Liver (tissue), 9 donors: ENCODE measurements around the gene QSOX1. TPM values are rescaled to one million over a fixed set of nuclear protein-coding genes. Genes with fewer than 3 reads are reported as not detected.
A peak's percentile ranks its signal among the peaks of the same experiment; 100 is the strongest.

Experiments used
- DNase-seq: peaks from one replicate; pipeline ENCODE4 v3.0.0-alpha.2; 2017; ENCODE audit warnings: low spot score
- H3K27ac ChIP-seq, 2 donors: one replicate each; pipeline ENCODE4 v1.7.0; 2013; ENCODE audit warnings: inconsistent platforms in 2 of 2, low read length in 2 of 2, control low read depth in 1 of 2, low read depth in 1 of 2, mild to moderate bottlenecking in 1 of 2
- H3K27me3 ChIP-seq, 4 donors: one replicate each; pipeline versions ENCODE4 v1.6.1 to v1.7.0; 2013; ENCODE audit warnings: low read length in 3 of 4, inconsistent platforms in 1 of 4, mild to moderate bottlenecking in 1 of 4, moderate library complexity in 1 of 4; ENCODE audit not compliant: control insufficient read depth in 4 of 4, insufficient read depth in 4 of 4
- H3K36me3 ChIP-seq, 4 donors: one replicate each; pipeline versions ENCODE4 v1.6.1 to v1.7.0; 2013; ENCODE audit warnings: low read length in 3 of 4, mild to moderate bottlenecking in 3 of 4, low read depth in 1 of 4, moderate library complexity in 1 of 4; ENCODE audit not compliant: control insufficient read depth in 4 of 4, insufficient read depth in 3 of 4
- H3K4me1 ChIP-seq, 4 donors: one replicate each; pipeline versions ENCODE4 v1.6.1 to v1.7.0; 2013; ENCODE audit warnings: low read length in 3 of 4, mild to moderate bottlenecking in 3 of 4, moderate library complexity in 1 of 4; ENCODE audit not compliant: control insufficient read depth in 4 of 4, insufficient read depth in 4 of 4
- H3K4me3 ChIP-seq, 3 donors: one replicate each; pipeline versions ENCODE4 v1.6.1 to v1.7.0; 2013; ENCODE audit warnings: low read length in 3 of 3, control low read depth in 1 of 3, low read depth in 1 of 3, mild to moderate bottlenecking in 1 of 3
- H3K9ac ChIP-seq, 2 donors: one replicate each; pipeline ENCODE4 v1.7.0; 2013; ENCODE audit warnings: low read length in 2 of 2, mild to moderate bottlenecking in 2 of 2, moderate library complexity in 2 of 2, control low read depth in 1 of 2, low read depth in 1 of 2
- H3K9me3 ChIP-seq, 4 donors: one replicate each; pipeline versions ENCODE4 v1.6.1 to v1.7.0; 2013; ENCODE audit warnings: low read length in 3 of 4; ENCODE audit not compliant: control insufficient read depth in 4 of 4
- ATF3 ChIP-seq: IDR thresholded peaks from 2 replicates; pipeline ENCODE4 v1.6.1; 2016; ENCODE audit warnings: antibody characterized with exemption
- CTCF ChIP-seq: fragments of 150-350 bp; IDR thresholded peaks from 2 replicates; pipeline ENCODE4 v1.5.1; 2017; ENCODE audit warnings: improper control_type of control experiment, low read depth, low read length; ENCODE audit not compliant: missing input control
- EGR1 ChIP-seq, 2 donors: IDR thresholded peaks; 2 replicates each; pipeline ENCODE4 v1.6.1; 2016 to 2018; ENCODE audit warnings: antibody characterized with exemption in 2 of 2, low read depth in 2 of 2
- FOXA1 ChIP-seq: IDR thresholded peaks from 2 replicates; pipeline ENCODE4 v1.6.1; 2016; ENCODE audit warnings: antibody characterized with exemption
- FOXA2 ChIP-seq: IDR thresholded peaks from 2 replicates; pipeline ENCODE4 v1.6.1; 2016; ENCODE audit warnings: antibody characterized with exemption
- GABPA ChIP-seq, 2 donors: IDR thresholded peaks in 1 of 2; conservative IDR thresholded peaks in 1 of 2; 2 replicates each; pipeline ENCODE4 v1.6.1; 2016; ENCODE audit warnings: antibody characterized with exemption in 2 of 2, mild to moderate bottlenecking in 1 of 2, moderate library complexity in 1 of 2
- HNF4A ChIP-seq, 2 donors: conservative IDR thresholded peaks; 2 replicates each; pipeline ENCODE4 v1.6.1; 2016; ENCODE audit warnings: antibody characterized with exemption in 2 of 2, mild to moderate bottlenecking in 2 of 2
- HNF4G ChIP-seq: IDR thresholded peaks from 2 replicates; pipeline ENCODE4 v1.6.1; 2016; ENCODE audit warnings: antibody characterized with exemption
- MAX ChIP-seq: IDR thresholded peaks from 2 replicates; pipeline ENCODE4 v1.6.1; 2016; ENCODE audit warnings: antibody characterized with exemption
- NR2F2 ChIP-seq: IDR thresholded peaks from 2 replicates; pipeline ENCODE4 v1.6.1; 2016; ENCODE audit warnings: antibody characterized with exemption
- REST ChIP-seq: IDR thresholded peaks from 2 replicates; pipeline ENCODE4 v1.6.1; 2016; ENCODE audit warnings: antibody characterized with exemption, mild to moderate bottlenecking
- RXRA ChIP-seq, 2 donors: IDR thresholded peaks; 2 replicates each; pipeline ENCODE4 v1.6.1; 2017 to 2018; ENCODE audit warnings: antibody characterized with exemption in 2 of 2, mild to moderate bottlenecking in 1 of 2
- SP1 ChIP-seq: IDR thresholded peaks from 2 replicates; pipeline ENCODE4 v1.6.1; 2018; ENCODE audit warnings: antibody characterized with exemption, mild to moderate bottlenecking
- TAF1 ChIP-seq: conservative IDR thresholded peaks from 2 replicates; pipeline ENCODE4 v1.6.1; 2016; ENCODE audit warnings: antibody characterized with exemption, mild to moderate bottlenecking
- ZBTB33 ChIP-seq: IDR thresholded peaks from 2 replicates; pipeline ENCODE4 v1.6.1; 2016; ENCODE audit warnings: antibody characterized with exemption
- WGBS: extraction: QIAGEN DNeasy Blood & Tissue Kit; methylation state at CpG from one replicate; pipeline ENCODE4 v1.1.7; 2013; 5-methylcytosine and 5-hydroxymethylcytosine counted together
- polyA plus RNA-seq, 2 donors: library from polyadenylated mRNA; stranded (reverse) in 1 of 2; unstranded in 1 of 2; fragments of 200-250 nt in 1 of 2; fragments of >200 nt in 1 of 2; fragmentation: Nextera tagmentation in 1 of 2; extraction: Ambion mirVana in 1 of 2; gene quantifications; one replicate each; pipeline versions ENCODE4 v1.2.1 to v1.2.3, GENCODE V29; 2013 to 2015
- total RNA-seq, 2 donors: library from RNA; depleted of rRNA; stranded (reverse); fragments of >200 nt; gene quantifications; one replicate each; pipeline ENCODE4 v1.2.3, GENCODE V29; 2014
- donor health status: healthy.
- donor health status: healthy.
- donor health status: healthy.
- donor health status: healthy.
- donor health status: healthy.

Gene QSOX1
- total and polyA plus RNA-seq, 4 donors, result 14.3 to 49.2 (median 38.1) TPM

GRCh38 chr1:180232521-180233043 is 77.9 kb downstream of the QSOX1 start:
- Histone ChIP-seq H3K4me3 (no peak overlapping the region), H3K27me3 (peaks cover 16 to 51% (median 29%) of the 10 kb centered on the region in 4 donors), H3K27ac (no peak overlapping the region), H3K4me1 (peaks cover 30 to 60% (median 54%) of the 10 kb centered on the region in 4 donors), H3K9ac (no peak overlapping the region), H3K36me3 (no peaks in the 10 kb centered on the region), H3K9me3 (no peaks in the 10 kb centered on the region)
- no peak for DNase-seq
- 11% methylated on average over 11 of the region's 11 CpGs for WGBS
- TF ChIP-seq RXRA (IDR thresholded peaks at IDR 0.05) (no peak), MAX (no peak), ZBTB33 (no peak), SP1 (no peak), HNF4G (no peak), FOXA2 (no peak), HNF4A (conservative IDR thresholded peaks at IDR 0.05) (no peak), EGR1 (IDR thresholded peaks at IDR 0.05; ENCODE audit: low read depth in 2 of 2) (no peak), ATF3 (no peak), REST (no peak), TAF1 (no peak)

GRCh38 chr1:180233191-180234011 is 78.7 kb downstream of the QSOX1 start:
- Histone ChIP-seq H3K4me3 (peak overlapping the region in 1 of 3 donors; percentile 6), H3K36me3 (no peaks in the 10 kb centered on the region), H3K9ac (no peak overlapping the region), H3K27me3 (peaks cover 16 to 48% (median 29%) of the 10 kb centered on the region in 4 donors), H3K9me3 (no peaks in the 10 kb centered on the region), H3K27ac (no peak overlapping the region), H3K4me1 (peaks cover 30 to 60% (median 54%) of the 10 kb centered on the region in 4 donors)
- DNase-seq, result no peak
- TF ChIP-seq GABPA (IDR thresholded peaks at IDR 0.05 in 1 of 2, conservative IDR thresholded peaks at IDR 0.05 in 1 of 2), result no peak
- no peak for TF ChIP-seq CTCF
- TF ChIP-seq ZBTB33, result no peak
- TF ChIP-seq EGR1 (IDR thresholded peaks at IDR 0.05; ENCODE audit: low read depth in 2 of 2), result no peak
- TF ChIP-seq SP1, result no peak
- no peak for TF ChIP-seq FOXA1
- TF ChIP-seq MAX, result no peak
- TF ChIP-seq NR2F2, result no peak
- 5% methylated on average over 71 of the region's 71 CpGs for WGBS
